HFF-Myc (cell line): ENCODE data around the gene NLGN1.

Experiments used
- DNase-seq: peaks from one replicate; pipeline ENCODE4 v3.0.0-alpha.2; 2011; ENCODE audit warnings: low read depth; ENCODE audit errors: extremely low read depth
- H3K4me3 ChIP-seq: replicated peaks from 2 replicates; pipeline ENCODE4 v1.5.1; 2011; ENCODE audit warnings: low read depth, mild to moderate bottlenecking, control low read depth, low read length
- TF ChIP-seq, protein P1 (sequence below): IDR thresholded peaks from 2 replicates; pipeline ENCODE4 v1.5.1; 2012; ENCODE audit warnings: mild to moderate bottlenecking, low read depth, low read length, control low read depth; ENCODE audit errors: missing control alignments

The NLGN1 gene

DNA sequence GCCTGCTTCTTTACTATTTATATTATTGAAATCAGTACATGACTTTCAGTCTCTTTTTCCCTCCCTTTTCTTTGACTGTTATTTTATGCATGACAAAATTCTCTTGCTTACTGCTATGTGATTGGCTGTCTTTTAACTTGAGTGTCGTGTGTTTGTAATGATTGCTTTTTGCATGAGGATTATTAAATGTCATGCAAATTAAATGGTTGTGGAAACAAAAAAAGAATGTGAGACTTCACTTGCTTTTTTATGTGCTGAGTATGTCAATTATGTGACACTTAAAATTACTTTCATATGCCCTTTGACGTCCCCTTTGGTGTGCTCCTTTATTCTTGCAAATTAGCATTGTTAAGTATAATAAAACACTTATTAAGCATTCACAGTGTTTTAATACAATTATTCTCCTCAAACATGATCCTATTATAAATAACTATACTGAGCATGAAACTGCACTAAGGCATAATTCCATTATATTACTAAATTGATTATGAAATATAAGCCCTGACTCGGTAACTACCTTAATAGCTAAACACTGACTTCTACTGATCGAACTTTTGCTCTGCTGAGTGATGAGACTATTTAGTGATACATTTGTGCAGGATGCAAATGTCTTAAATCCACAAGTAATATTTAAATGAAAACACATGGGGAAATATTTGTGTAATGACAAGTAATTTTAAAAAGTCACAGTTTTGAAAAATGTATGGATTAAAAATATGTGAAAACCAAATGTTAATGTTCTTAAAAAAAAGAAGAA, 401.7 kb downstream of the NLGN1 start:
- no peak overlapping the region for H3K4me3 ChIP-seq
- DNase-seq, result no peak
- TF ChIP-seq, protein P1, sequence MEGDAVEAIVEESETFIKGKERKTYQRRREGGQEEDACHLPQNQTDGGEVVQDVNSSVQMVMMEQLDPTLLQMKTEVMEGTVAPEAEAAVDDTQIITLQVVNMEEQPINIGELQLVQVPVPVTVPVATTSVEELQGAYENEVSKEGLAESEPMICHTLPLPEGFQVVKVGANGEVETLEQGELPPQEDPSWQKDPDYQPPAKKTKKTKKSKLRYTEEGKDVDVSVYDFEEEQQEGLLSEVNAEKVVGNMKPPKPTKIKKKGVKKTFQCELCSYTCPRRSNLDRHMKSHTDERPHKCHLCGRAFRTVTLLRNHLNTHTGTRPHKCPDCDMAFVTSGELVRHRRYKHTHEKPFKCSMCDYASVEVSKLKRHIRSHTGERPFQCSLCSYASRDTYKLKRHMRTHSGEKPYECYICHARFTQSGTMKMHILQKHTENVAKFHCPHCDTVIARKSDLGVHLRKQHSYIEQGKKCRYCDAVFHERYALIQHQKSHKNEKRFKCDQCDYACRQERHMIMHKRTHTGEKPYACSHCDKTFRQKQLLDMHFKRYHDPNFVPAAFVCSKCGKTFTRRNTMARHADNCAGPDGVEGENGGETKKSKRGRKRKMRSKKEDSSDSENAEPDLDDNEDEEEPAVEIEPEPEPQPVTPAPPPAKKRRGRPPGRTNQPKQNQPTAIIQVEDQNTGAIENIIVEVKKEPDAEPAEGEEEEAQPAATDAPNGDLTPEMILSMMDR, result no peak

DNA sequence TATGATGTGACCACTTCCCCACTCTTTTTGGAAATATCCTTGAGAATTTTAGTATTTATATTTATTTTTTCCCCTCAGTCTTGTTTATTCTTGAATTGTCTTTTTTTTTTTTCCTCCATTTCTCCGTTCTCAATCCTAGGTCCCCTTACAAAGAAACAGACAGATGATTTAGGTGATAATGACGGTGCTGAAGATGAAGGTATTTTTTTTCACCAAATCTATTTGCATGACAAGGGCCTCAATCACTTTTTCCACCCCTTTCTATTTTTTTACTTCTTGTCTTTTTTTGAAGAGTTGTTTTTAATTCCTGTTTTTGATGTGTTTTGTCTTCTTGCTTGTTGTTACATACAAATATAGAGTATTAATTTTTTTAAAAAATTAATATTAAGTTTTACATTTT, 402.6 kb downstream of the NLGN1 start:
- no peak for DNase-seq
- TF ChIP-seq, protein P1, result no peak

DNA sequence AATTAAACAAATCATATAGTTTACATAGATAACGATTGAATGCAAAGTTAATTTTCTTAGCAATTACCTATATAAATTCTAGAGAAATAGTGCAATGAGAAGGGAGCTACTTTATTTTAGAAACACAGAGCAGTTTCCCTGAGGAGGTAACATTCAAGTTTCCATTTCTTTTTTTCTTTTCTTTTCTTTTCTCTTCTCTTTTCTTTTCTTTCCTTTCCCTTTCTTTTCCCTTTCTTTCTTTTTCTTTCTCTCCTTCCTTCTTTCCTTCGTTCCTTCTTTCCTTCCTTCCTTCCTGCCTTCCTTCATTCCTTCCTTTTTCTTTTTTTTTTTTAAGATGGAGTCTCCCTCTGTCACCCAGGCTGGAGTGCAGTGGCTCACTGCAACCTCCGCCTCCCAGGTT, 417.3 kb downstream of the NLGN1 start:
- no peak overlapping the region for H3K4me3 ChIP-seq
- TF ChIP-seq, protein P1, result no peak
- DNase-seq, result no peak

More for the DNA sequence above, 402.6 kb downstream of the NLGN1 start:
- H3K4me3 ChIP-seq, result no peak overlapping the region

DNA sequence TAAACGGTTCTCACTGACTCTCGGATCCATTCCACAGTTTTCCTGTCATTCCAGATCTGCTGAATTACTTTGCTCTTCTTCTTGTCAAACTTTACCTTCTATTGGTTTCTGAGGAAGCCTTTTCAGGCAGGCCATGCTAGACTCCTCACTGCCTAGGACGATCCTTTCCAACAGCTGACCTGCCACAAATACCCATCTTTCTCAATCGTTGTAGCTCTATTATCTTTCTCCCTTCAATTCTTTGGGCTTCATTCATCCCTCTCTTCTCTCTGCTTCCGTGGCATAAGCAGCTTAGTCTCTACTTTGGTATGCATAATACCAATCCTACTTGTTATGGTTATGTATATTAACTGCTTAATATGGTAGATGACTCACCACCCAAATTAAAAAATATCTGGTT, 421.8 kb downstream of the NLGN1 start:
- TF ChIP-seq, protein P1, result no peak
- DNase-seq, result no peak
- H3K4me3 ChIP-seq, result no peak overlapping the region

DNA sequence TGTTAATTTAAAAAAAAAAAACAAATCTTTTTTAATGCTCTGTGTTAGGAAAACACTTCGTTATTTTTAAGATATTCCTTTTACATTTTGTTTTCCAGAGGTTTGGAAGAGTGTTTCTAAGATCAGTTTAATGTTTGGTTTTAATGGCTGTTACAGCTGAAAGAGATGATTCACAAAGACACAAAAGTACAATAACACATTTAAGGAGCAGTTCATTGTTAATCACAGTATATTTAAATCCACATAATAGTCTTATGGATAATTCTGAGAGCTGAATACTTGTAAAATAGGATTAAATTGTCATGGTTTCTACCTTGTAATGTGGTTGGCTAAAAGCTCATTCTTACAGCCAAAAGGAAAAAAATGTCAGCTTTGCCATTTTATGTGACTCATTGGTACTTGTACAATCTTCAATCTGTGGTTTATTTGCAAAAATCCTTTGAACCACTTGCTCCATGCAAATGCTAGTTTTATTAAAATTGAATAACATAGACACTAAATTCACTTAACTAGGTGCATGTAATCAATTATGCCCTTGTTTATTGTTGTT, 426.4 kb downstream of the NLGN1 start:
- H3K4me3 ChIP-seq, result no peak overlapping the region
- DNase-seq, result no peak
- TF ChIP-seq, protein P1, result no peak

DNA sequence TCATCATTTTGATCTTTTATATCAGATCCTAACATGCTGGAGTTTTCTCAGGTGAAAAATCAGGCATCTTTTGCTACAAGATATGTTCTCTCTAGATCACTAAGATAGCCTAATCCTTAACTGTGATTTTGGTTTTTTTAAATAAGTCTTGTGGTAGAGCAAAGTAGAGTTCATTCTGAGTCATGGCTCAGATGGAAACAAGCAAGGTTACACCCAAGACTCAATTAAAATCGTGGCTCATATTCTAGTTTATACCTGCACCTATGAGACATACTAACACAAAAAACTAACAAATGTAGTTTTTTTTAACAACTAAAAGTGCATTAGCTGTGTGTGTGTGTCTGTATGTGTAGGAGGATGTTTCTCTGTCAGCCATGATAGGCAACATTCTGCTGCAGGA, 428.2 kb downstream of the NLGN1 start:
- TF ChIP-seq, protein P1, result no peak
- no peak for DNase-seq
- no peak overlapping the region for H3K4me3 ChIP-seq
